ENCODE measurements around the gene WIF1.

DNA sequence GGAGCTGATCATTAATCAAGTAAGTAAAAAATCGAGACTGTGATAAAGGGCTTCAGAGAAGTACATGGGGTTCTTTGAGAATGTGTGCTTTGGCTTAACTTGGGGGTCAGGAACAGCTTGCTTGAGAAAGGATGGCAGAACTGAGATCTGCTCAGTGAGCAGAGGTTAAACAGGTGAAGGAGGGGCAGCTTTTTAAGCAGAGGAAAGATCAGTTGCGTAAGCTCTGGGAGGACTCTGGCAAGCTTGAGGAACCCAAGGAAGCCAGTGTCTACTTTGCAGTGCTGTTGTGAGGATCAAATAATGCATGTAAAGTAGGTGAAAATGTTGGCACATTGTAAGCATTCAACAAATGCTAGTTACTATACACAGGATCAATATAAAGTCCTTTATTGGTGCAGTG, 30.6 kb downstream of the WIF1 start:
- TF ChIP-seq, protein P1, sequence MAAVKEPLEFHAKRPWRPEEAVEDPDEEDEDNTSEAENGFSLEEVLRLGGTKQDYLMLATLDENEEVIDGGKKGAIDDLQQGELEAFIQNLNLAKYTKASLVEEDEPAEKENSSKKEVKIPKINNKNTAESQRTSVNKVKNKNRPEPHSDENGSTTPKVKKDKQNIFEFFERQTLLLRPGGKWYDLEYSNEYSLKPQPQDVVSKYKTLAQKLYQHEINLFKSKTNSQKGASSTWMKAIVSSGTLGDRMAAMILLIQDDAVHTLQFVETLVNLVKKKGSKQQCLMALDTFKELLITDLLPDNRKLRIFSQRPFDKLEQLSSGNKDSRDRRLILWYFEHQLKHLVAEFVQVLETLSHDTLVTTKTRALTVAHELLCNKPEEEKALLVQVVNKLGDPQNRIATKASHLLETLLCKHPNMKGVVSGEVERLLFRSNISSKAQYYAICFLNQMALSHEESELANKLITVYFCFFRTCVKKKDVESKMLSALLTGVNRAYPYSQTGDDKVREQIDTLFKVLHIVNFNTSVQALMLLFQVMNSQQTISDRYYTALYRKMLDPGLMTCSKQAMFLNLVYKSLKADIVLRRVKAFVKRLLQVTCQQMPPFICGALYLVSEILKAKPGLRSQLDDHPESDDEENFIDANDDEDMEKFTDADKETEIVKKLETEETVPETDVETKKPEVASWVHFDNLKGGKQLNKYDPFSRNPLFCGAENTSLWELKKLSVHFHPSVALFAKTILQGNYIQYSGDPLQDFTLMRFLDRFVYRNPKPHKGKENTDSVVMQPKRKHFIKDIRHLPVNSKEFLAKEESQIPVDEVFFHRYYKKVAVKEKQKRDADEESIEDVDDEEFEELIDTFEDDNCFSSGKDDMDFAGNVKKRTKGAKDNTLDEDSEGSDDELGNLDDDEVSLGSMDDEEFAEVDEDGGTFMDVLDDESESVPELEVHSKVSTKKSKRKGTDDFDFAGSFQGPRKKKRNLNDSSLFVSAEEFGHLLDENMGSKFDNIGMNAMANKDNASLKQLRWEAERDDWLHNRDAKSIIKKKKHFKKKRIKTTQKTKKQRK (IDR thresholded peaks at IDR 0.05; ENCODE audit: low read depth, low read length): no peak
- TF ChIP-seq BRCA1 (IDR thresholded peaks at IDR 0.05; ENCODE audit: low read depth, low read length) (no peak), MYB (IDR thresholded peaks at IDR 0.05; ENCODE audit: borderline replicate concordance, low read depth, low read length) (no peak), HDGF (IDR thresholded peaks at IDR 0.05) (no peak), MEF2A (IDR thresholded peaks at IDR 0.05; ENCODE audit: insufficient read depth, low read depth, low read length) (no peak)
- TF ChIP-seq, protein P2, sequence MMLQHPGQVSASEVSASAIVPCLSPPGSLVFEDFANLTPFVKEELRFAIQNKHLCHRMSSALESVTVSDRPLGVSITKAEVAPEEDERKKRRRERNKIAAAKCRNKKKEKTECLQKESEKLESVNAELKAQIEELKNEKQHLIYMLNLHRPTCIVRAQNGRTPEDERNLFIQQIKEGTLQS (IDR thresholded peaks at IDR 0.05; ENCODE audit: borderline replicate concordance, extremely low read depth, low read depth, low read length): no peak
- TF ChIP-seq, protein P3, sequence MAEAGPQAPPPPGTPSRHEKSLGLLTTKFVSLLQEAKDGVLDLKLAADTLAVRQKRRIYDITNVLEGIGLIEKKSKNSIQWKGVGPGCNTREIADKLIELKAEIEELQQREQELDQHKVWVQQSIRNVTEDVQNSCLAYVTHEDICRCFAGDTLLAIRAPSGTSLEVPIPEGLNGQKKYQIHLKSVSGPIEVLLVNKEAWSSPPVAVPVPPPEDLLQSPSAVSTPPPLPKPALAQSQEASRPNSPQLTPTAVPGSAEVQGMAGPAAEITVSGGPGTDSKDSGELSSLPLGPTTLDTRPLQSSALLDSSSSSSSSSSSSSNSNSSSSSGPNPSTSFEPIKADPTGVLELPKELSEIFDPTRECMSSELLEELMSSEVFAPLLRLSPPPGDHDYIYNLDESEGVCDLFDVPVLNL (IDR thresholded peaks at IDR 0.05; ENCODE audit: low read depth, low read length): no peak
